ENCODE data around the gene PLXNA1.
A peak's percentile ranks its signal among the peaks of the same experiment; 100 is the strongest.

DNA sequence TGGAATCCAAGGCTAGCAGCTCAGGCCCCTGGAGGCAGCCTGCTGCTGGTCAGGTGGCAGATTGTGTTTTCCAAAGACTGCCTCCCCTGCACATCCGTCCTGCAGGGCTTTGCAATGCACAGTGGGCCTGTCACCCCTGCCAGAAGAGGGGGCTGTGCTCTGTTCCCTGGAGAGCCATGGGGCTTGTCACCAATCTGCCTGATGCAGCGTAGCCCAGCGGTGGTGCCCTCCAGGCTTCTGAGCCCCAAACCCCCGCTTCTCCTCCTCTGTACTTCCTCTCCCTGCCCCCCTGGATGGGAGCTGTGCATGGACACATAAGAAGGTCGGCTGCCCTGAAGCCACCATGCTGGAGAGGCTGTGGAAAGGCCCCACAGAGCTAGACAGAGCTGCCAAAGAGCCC lies 10.0 kb upstream of the PLXNA1 start:
- TF ChIP-seq MTA3 (IDR thresholded peaks at IDR 0.05; ENCODE audit: borderline replicate concordance) (no peak), ZFPM2 (CRISPR knock-in tag; IDR thresholded peaks at IDR 0.05) (no peak), TCF7 (IDR thresholded peaks at IDR 0.05; ENCODE audit: borderline replicate concordance) (no peak), TEAD4 (IDR thresholded peaks at IDR 0.05; ENCODE audit: low read length) (no peak), TEAD4 (CRISPR knock-in tag; IDR thresholded peaks at IDR 0.05; ENCODE audit: borderline replicate concordance) (no peak)
- TF ChIP-seq, protein P1, sequence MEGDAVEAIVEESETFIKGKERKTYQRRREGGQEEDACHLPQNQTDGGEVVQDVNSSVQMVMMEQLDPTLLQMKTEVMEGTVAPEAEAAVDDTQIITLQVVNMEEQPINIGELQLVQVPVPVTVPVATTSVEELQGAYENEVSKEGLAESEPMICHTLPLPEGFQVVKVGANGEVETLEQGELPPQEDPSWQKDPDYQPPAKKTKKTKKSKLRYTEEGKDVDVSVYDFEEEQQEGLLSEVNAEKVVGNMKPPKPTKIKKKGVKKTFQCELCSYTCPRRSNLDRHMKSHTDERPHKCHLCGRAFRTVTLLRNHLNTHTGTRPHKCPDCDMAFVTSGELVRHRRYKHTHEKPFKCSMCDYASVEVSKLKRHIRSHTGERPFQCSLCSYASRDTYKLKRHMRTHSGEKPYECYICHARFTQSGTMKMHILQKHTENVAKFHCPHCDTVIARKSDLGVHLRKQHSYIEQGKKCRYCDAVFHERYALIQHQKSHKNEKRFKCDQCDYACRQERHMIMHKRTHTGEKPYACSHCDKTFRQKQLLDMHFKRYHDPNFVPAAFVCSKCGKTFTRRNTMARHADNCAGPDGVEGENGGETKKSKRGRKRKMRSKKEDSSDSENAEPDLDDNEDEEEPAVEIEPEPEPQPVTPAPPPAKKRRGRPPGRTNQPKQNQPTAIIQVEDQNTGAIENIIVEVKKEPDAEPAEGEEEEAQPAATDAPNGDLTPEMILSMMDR (IDR thresholded peaks at IDR 0.05 in 2 of 3, conservative IDR thresholded peaks at IDR 0.05 in 1 of 3; ENCODE audit: insufficient read depth in 2 of 3, low read depth in 1 of 3, low read length in 3 of 3) = peak in 1 of 3 experiments; percentile 8; a peak in 2 of 6 replicates
- TF ChIP-seq, protein P2, sequence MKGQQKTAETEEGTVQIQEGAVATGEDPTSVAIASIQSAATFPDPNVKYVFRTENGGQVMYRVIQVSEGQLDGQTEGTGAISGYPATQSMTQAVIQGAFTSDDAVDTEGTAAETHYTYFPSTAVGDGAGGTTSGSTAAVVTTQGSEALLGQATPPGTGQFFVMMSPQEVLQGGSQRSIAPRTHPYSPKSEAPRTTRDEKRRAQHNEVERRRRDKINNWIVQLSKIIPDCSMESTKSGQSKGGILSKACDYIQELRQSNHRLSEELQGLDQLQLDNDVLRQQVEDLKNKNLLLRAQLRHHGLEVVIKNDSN (CRISPR knock-in tag; IDR thresholded peaks at IDR 0.05) = no peak

Data from K562 (cell line).